GM12878 (cell line): Measurements from ENCODE around the gene CD93. TPM values are rescaled to one million over a fixed set of nuclear protein-coding genes. Genes with fewer than 3 reads are reported as not detected.

Experiments
- ATAC-seq: fragments of 200-7000 bp; cut with Tn5 transposase; 3 replicates; pipeline ENCODE4 v1.9.1; 2020; ENCODE audit warnings: mild to moderate bottlenecking, moderate library complexity
- BruUV-seq: library from RNA; stranded (reverse); fragments of 400-500 nt; replicated peaks from 2 replicates; lab custom pipeline; 2021; lab: Mats Ljungman, UMichigan
- CTCF ChIA-PET: fragments of 300-600 bp; sonication (Branson Sonifier 250); formaldehyde crosslinking; extraction: SDS; loops from one replicate; lab custom pipeline; 2021; ENCODE audit warnings: inconsistent platforms; lab: Yijun Ruan, JAX
- POLR2A ChIA-PET: fragments of 350-600 bp; formaldehyde crosslinking; extraction: SDS; loops from one replicate; lab custom pipeline; 2021; ENCODE audit warnings: inconsistent platforms; lab: Charles Lee
- RAD21 ChIA-PET: fragments of 300-600 bp; sonication (Branson Sonifier 250); formaldehyde crosslinking; loops from one replicate; lab custom pipeline; 2023; ENCODE audit warnings: antibody characterized with exemption; ENCODE audit not compliant: unreplicated experiment; lab: Charles Lee
- SMC1A ChIA-PET: fragments of 300-600 bp; sonication (Branson Sonifier 250); formaldehyde crosslinking; loops from one replicate; lab custom pipeline; 2023; ENCODE audit not compliant: unreplicated experiment, uncharacterized antibody; lab: Charles Lee
- DNase-seq: peaks from one replicate; pipeline ENCODE4 v3.0.0-alpha.2; 2011; ENCODE audit warnings: low read depth, low spot score
- FAIRE-seq: peaks from 3 replicates; lab custom pipeline; 2011; peaks lifted over from hg19 to GRCh38; lab: Jason Lieb, UNC
- H2AFZ ChIP-seq: 2 replicates; pipeline ENCODE4 v1.6.0; 2011; ENCODE audit warnings: low read depth, low read length, control low read depth; ENCODE audit not compliant: control insufficient read depth
- H3K27ac ChIP-seq: 2 replicates; pipeline ENCODE4 v1.5.1; 2011; ENCODE audit warnings: control low read depth; ENCODE audit not compliant: control insufficient read depth, insufficient read depth
- H3K27me3 ChIP-seq, 2 experiments: replicated peaks in 1 of 2; 2 replicates each; pipeline versions ENCODE4 v1.6.0 to v1.6.1; 2011; ENCODE audit warnings: low read length in 1 of 2; ENCODE audit not compliant: control insufficient read depth in 2 of 2, insufficient read depth in 2 of 2
- H3K36me3 ChIP-seq, 2 experiments: 2 replicates each; pipeline ENCODE4 v1.5.1; 2011; ENCODE audit warnings: low read length in 1 of 2; ENCODE audit not compliant: control insufficient read depth in 2 of 2, insufficient read depth in 2 of 2
- H3K4me1 ChIP-seq: 2 replicates; pipeline ENCODE4 v1.6.1; 2011; ENCODE audit warnings: mild to moderate bottlenecking, low read length, moderate library complexity, mixed read lengths; ENCODE audit not compliant: control insufficient read depth, insufficient read depth
- H3K4me2 ChIP-seq: 2 replicates; pipeline ENCODE4 v1.6.0; 2011; ENCODE audit warnings: control low read depth; ENCODE audit not compliant: control insufficient read depth, insufficient read depth
- H3K4me3 ChIP-seq: fragments of 200-600 bp; sonication (generic); 2 replicates; pipeline ENCODE4 v1.5.1; 2016
- H3K79me2 ChIP-seq: 2 replicates; pipeline ENCODE4 v1.6.0; 2011; ENCODE audit warnings: low read length; ENCODE audit not compliant: control insufficient read depth, insufficient read depth
- H3K9ac ChIP-seq: 2 replicates; pipeline ENCODE4 v1.8.0; 2011; ENCODE audit warnings: low read length, control low read depth, mixed read lengths; ENCODE audit not compliant: control insufficient read depth, insufficient read depth
- H3K9me3 ChIP-seq: replicated peaks from 3 replicates; pipeline ENCODE4 v1.5.1; 2011; ENCODE audit warnings: mild to moderate bottlenecking, low read length; ENCODE audit not compliant: control insufficient read depth, insufficient read depth
- H4K20me1 ChIP-seq: 2 replicates; pipeline ENCODE4 v1.6.0; 2011; ENCODE audit not compliant: control insufficient read depth, insufficient read depth
- CHD1 ChIP-seq: IDR thresholded peaks from 2 replicates; pipeline ENCODE4 v1.6.1; 2012; ENCODE audit warnings: low read depth, low read length, improper control_type of control experiment
- CHD2 ChIP-seq: IDR thresholded peaks from 2 replicates; pipeline ENCODE4 v1.6.1; 2011; ENCODE audit warnings: low read depth, low read length, improper control_type of control experiment, borderline replicate concordance
- CHD4 ChIP-seq: fragments of 200-600 bp; sonication (generic); IDR thresholded peaks from 2 replicates; pipeline ENCODE4 v1.6.1; 2016; ENCODE audit warnings: mild to moderate bottlenecking
- DPF2 ChIP-seq: fragments of 450-650 bp; IDR thresholded peaks from 2 replicates; pipeline ENCODE4 v1.6.1; 2017; ENCODE audit warnings: mild to moderate bottlenecking
- FOXM1 ChIP-seq: IDR thresholded peaks from 2 replicates; pipeline ENCODE4 v1.6.1; 2012; ENCODE audit warnings: low read depth, mild to moderate bottlenecking, inconsistent platforms, low read length, moderate library complexity
- HDAC2 ChIP-seq: fragments of 200-600 bp; sonication (generic); IDR thresholded peaks from 2 replicates; pipeline ENCODE4 v1.6.1; 2017
- NFIC ChIP-seq: IDR thresholded peaks from 2 replicates; pipeline ENCODE4 v1.6.1; 2012; ENCODE audit warnings: low read depth, mild to moderate bottlenecking, inconsistent platforms, low read length, moderate library complexity
- PKNOX1 ChIP-seq: fragments of 450-650 bp; IDR thresholded peaks from 2 replicates; pipeline ENCODE4 v1.6.1; 2016; ENCODE audit warnings: mild to moderate bottlenecking
- RCOR1 ChIP-seq: conservative IDR thresholded peaks from 2 replicates; pipeline ENCODE4 v1.6.1; 2012; ENCODE audit warnings: low read depth, low read length, improper control_type of control experiment
- STAT3 ChIP-seq: IDR thresholded peaks from 2 replicates; pipeline ENCODE4 v1.6.1; 2011; ENCODE audit warnings: low read depth, low read length, improper control_type of control experiment
- ZNF207 ChIP-seq: fragments of 450-650 bp; IDR thresholded peaks from 2 replicates; pipeline ENCODE4 v1.6.1; 2014; ENCODE audit warnings: antibody characterized with exemption, mild to moderate bottlenecking, borderline replicate concordance
- ZNF384 ChIP-seq: IDR thresholded peaks from 2 replicates; pipeline ENCODE4 v1.6.1; 2012; ENCODE audit warnings: low read depth, mild to moderate bottlenecking, low read length, improper control_type of control experiment, borderline replicate concordance
- WGBS: methylation state at CpG from one replicate; pipeline ENCODE4 v1.1.6; 2016; ENCODE audit warnings: low lambda C conversion rate; ENCODE audit not compliant: insufficient replicate concordance, insufficient coverage; ENCODE audit errors: missing lambda C conversion rate; 5-methylcytosine and 5-hydroxymethylcytosine counted together
- in situ Hi-C: fragments of 300-500 bp; cut with MboI; formaldehyde crosslinking; loops from 9 replicates; pipeline ENCODE4 v1.14.3; 2018; ENCODE audit warnings: mixed read lengths
- intact Hi-C: fragments of 100-400 bp; cut with micrococcal nuclease; formaldehyde crosslinking; loops from one replicate; pipeline ENCODE4 v1.14.2; 2022; ENCODE audit not compliant: unreplicated experiment
- polyA plus RNA-seq, 11 experiments: library from polyadenylated mRNA; depleted of rRNA in 4 of 11; unstranded in 6 of 11; stranded (reverse) in 5 of 11; fragments of >200 nt; fragmentation: Nextera tagmentation in 4 of 11; fragmentation: Illumina TruSeq in 1 of 11; extraction: Ambion mirVana in 4 of 11; extraction: Trizol in 1 of 11; gene quantifications; 1 replicate in 1 of 11; 2 replicates in 10 of 11; pipeline versions ENCODE4 v1.2.1 to v1.2.3, GENCODE V29; 2011 to 2016; ENCODE audit warnings: inconsistent platforms in 2 of 11, missing spikeins in 2 of 11, low read depth in 1 of 11
- total RNA-seq, 4 experiments: library from RNA; depleted of rRNA in 3 of 4; stranded (reverse); fragments of >200 nt in 3 of 4; fragmentation: Illumina TruSeq in 1 of 4; extraction: Trizol in 1 of 4; gene quantifications; 2 replicates each; pipeline versions ENCODE4 v1.2.1 to v1.2.3, GENCODE V29; 2013 to 2021

CD93 gene
- total and polyA plus RNA-seq, 10 of the 15 experiments (the other 5 are each of a cell fraction or from before 2014, with no cell fraction given): 0.20 to 2.7 (median 0.92) TPM

- in situ Hi-C loops (no loop called here), intact Hi-C loops (no loop called here)
- H3K4me1 ChIP-seq: no peaks in the 10 kb centered on the region
- ATAC-seq (no peak), FAIRE-seq (no peak), DNase-seq (no peak)
- peaks cover 4 to 5% of the 10 kb centered on the region in 2 experiments for H3K27me3 ChIP-seq
- no TSS peak for BruUV-seq
- RAD21 ChIA-PET: no interaction called here
- H3K9ac ChIP-seq: no peak overlapping the region
- 21% methylated on average over 6 of the region's 6 CpGs for WGBS
- no peak overlapping the region for H3K4me3 ChIP-seq
- no peaks in the 10 kb centered on the region for H3K79me2 ChIP-seq
- TF ChIP-seq STAT3 (no peak), RCOR1 (no peak), ZNF384 (no peak), FOXM1 (no peak), ZNF207 (no peak), HDAC2 (no peak), NFIC (no peak), CHD2 (no peak), PKNOX1 (no peak), CHD4 (no peak), CHD1 (no peak), DPF2 (no peak)
- SMC1A ChIA-PET: no interaction called here
- no peak overlapping the region for H3K27ac ChIP-seq
- no peak overlapping the region for H2AFZ ChIP-seq
- no peak overlapping the region for H3K4me2 ChIP-seq
- H3K9me3 ChIP-seq: no peaks in the 10 kb centered on the region; the same call in 2 of the 3 replicates
- CTCF ChIA-PET: interaction anchor here (0.7 to 1.5 kb wide), 4 partner anchors 158 to 705 kb away, joined by 3 to 6 read pairs (median 4); no protein-coding TSS in a partner anchor
- H4K20me1 ChIP-seq: no peaks in the 10 kb centered on the region
- H3K36me3 ChIP-seq: no peaks in the 10 kb centered on the region; a peak in 1 of 4 replicates
- POLR2A ChIA-PET: no interaction called here
Measured at GRCh38 chr20:23043376-23043775, 42.7 kb downstream of the CD93 start.
